HEK293T (cell line): Measurements from ENCODE around the gene TMEM87A.

Experiments used
- CTCF ChIA-PET: fragments of 350-600 bp; formaldehyde crosslinking; extraction: SDS; loops from one replicate; lab custom pipeline; 2021; ENCODE audit warnings: antibody characterized with exemption, inconsistent platforms; lab: Yijun Ruan, JAX
- POLR2A ChIA-PET: fragments of 350-600 bp; formaldehyde crosslinking; extraction: SDS; loops from one replicate; lab custom pipeline; 2020; ENCODE audit warnings: antibody characterized with exemption, inconsistent platforms; lab: Yijun Ruan, JAX
- DNase-seq: peaks from one replicate; pipeline ENCODE4 v3.0.0; 2012; ENCODE audit warnings: mixed read lengths; ENCODE audit errors: extremely low spot score
- ARNT ChIP-seq: fragments of 450-650 bp; IDR thresholded peaks from 2 replicates; pipeline ENCODE4 v1.6.1; 2017; ENCODE audit warnings: mild to moderate bottlenecking
- BHLHE40 ChIP-seq: fragments of 450-650 bp; IDR thresholded peaks from 2 replicates; pipeline ENCODE4 v1.6.1; 2016; ENCODE audit warnings: mild to moderate bottlenecking, moderate library complexity, borderline replicate concordance
- CTBP1 ChIP-seq: fragments of 450-650 bp; IDR thresholded peaks from 2 replicates; pipeline ENCODE4 v1.6.1; 2016; ENCODE audit warnings: borderline replicate concordance
- ELF4 ChIP-seq: fragments of 450-650 bp; IDR thresholded peaks from 2 replicates; pipeline ENCODE4 v1.6.1; 2017; ENCODE audit warnings: antibody characterized with exemption
- FOXA1 ChIP-seq: fragments of 450-650 bp; IDR thresholded peaks from 2 replicates; pipeline ENCODE4 v1.6.1; 2016; ENCODE audit warnings: mild to moderate bottlenecking
- FOXK2 ChIP-seq: fragments of 450-650 bp; IDR thresholded peaks from 2 replicates; pipeline ENCODE4 v1.6.1; 2016; ENCODE audit warnings: mild to moderate bottlenecking
- FOXM1 ChIP-seq: fragments of 450-650 bp; IDR thresholded peaks from 2 replicates; pipeline ENCODE4 v1.6.1; 2017; ENCODE audit warnings: mild to moderate bottlenecking, borderline replicate concordance
- HDGF ChIP-seq: fragments of 450-650 bp; IDR thresholded peaks from 2 replicates; pipeline ENCODE4 v1.6.1; 2017; ENCODE audit warnings: antibody characterized with exemption, borderline replicate concordance
- L3MBTL2 ChIP-seq: fragments of 450-650 bp; conservative IDR thresholded peaks from 2 replicates; pipeline ENCODE4 v1.6.1; 2016; ENCODE audit warnings: mild to moderate bottlenecking
- LEF1 ChIP-seq: fragments of 450-650 bp; IDR thresholded peaks from 2 replicates; pipeline ENCODE4 v1.6.1; 2017; ENCODE audit warnings: mild to moderate bottlenecking, borderline replicate concordance
- NFRKB ChIP-seq: fragments of 450-650 bp; IDR thresholded peaks from 2 replicates; pipeline ENCODE4 v1.6.1; 2016; ENCODE audit warnings: mild to moderate bottlenecking, moderate library complexity
- PKNOX1 ChIP-seq: fragments of 450-650 bp; IDR thresholded peaks from 2 replicates; pipeline ENCODE4 v1.6.1; 2016
- SP1 ChIP-seq: fragments of 450-650 bp; IDR thresholded peaks from 2 replicates; pipeline ENCODE4 v1.6.1; 2017
- SUZ12 ChIP-seq: fragments of 450-650 bp; IDR thresholded peaks from 2 replicates; pipeline ENCODE4 v1.6.1; 2016; ENCODE audit warnings: mild to moderate bottlenecking
- TARDBP ChIP-seq: fragments of 450-650 bp; IDR thresholded peaks from 2 replicates; pipeline ENCODE4 v1.6.1; 2016
- ZNF384 ChIP-seq: fragments of 450-650 bp; IDR thresholded peaks from 2 replicates; pipeline ENCODE4 v1.6.1; 2016

Gene TMEM87A

GRCh38 chr15:42190370-42190769 lies 82.9 kb downstream of the TMEM87A start:
- CTCF ChIA-PET: no interaction called here
- POLR2A ChIA-PET: no interaction called here
- TF ChIP-seq FOXK2: no peak
- TF ChIP-seq LEF1: no peak
- TF ChIP-seq SUZ12: no peak
- no peak for DNase-seq

- no peak for TF ChIP-seq FOXA1
- no peak for TF ChIP-seq NFRKB
- TF ChIP-seq CTBP1: no peak
- TF ChIP-seq PKNOX1: no peak
- TF ChIP-seq SUZ12: no peak
- no peak for TF ChIP-seq ELF4
- TF ChIP-seq LEF1: no peak
- no peak for TF ChIP-seq ARNT
- TF ChIP-seq SP1: no peak
- TF ChIP-seq FOXM1: no peak
- TF ChIP-seq ZNF384: no peak
- TF ChIP-seq BHLHE40: no peak
- no peak for DNase-seq
- CTCF ChIA-PET: no interaction called here
- POLR2A ChIA-PET: no interaction called here
Measured at GRCh38 chr15:42185801-42186200, 87.4 kb downstream of the TMEM87A start.

- DNase-seq: no peak
- POLR2A ChIA-PET: no interaction called here
- TF ChIP-seq CTBP1 (no peak), HDGF (no peak), FOXA1 (no peak), PKNOX1 (no peak), SUZ12 (no peak), ZNF384 (no peak), L3MBTL2 (no peak), ELF4 (no peak)
- CTCF ChIA-PET: no interaction called here
Measured at GRCh38 chr15:42184736-42185135, 88.5 kb downstream of the TMEM87A start.

GRCh38 chr15:42184296-42184695 lies 88.9 kb downstream of the TMEM87A start:
- CTCF ChIA-PET: no interaction called here
- POLR2A ChIA-PET: no interaction called here
- TF ChIP-seq ARNT: no peak
- TF ChIP-seq ZNF384: no peak
- TF ChIP-seq TARDBP: no peak
- TF ChIP-seq ELF4: no peak
- TF ChIP-seq SUZ12: no peak
- no peak for TF ChIP-seq HDGF
- no peak for TF ChIP-seq CTBP1
- no peak for TF ChIP-seq NFRKB
- no peak for TF ChIP-seq SP1
- no peak for TF ChIP-seq PKNOX1
- no peak for TF ChIP-seq LEF1
- no peak for TF ChIP-seq FOXM1
- no peak for TF ChIP-seq BHLHE40
- no peak for TF ChIP-seq L3MBTL2
- TF ChIP-seq FOXK2: no peak
- DNase-seq: no peak

GRCh38 chr15:42182961-42183360 lies 90.3 kb downstream of the TMEM87A start:
- ChIA-PET CTCF (interaction anchor here (0.7 kb wide), 1 partner anchor 214 kb away, joined by 3 read pairs; no protein-coding TSS in a partner anchor), POLR2A (no interaction called here)
- no peak for DNase-seq
- TF ChIP-seq LEF1: no peak
- no peak for TF ChIP-seq L3MBTL2
- no peak for TF ChIP-seq PKNOX1
- TF ChIP-seq ELF4: no peak
- TF ChIP-seq FOXK2: no peak

- DNase-seq: no peak
- POLR2A ChIA-PET: no interaction called here
- TF ChIP-seq ZNF384 (no peak), FOXK2 (no peak), LEF1 (no peak), TARDBP (no peak), FOXM1 (no peak), HDGF (no peak), BHLHE40 (no peak)
- CTCF ChIA-PET: no interaction called here
Measured at GRCh38 chr15:42182328-42182886, 90.8 kb downstream of the TMEM87A start.
